Measurements from ENCODE around the gene ITPRIP. TPM values are rescaled to one million over a fixed set of nuclear protein-coding genes. Genes with fewer than 3 reads are reported as not detected.

ITPRIP gene
- polyA plus RNA-seq, 1 of the 3 experiments (the other 2 are of a cell fraction) = 22.1 TPM

- TF ChIP-seq FOSL2 (IDR thresholded peaks at IDR 0.05; ENCODE audit: borderline replicate concordance, low read depth) (no peak), NRF1 (IDR thresholded peaks at IDR 0.05; ENCODE audit: low read depth, low read length) (no peak)
Observed at GRCh38 chr10:104306897-104307296, 31.4 kb downstream of the ITPRIP start (continued).

- no peak for TF ChIP-seq RFX5 (IDR thresholded peaks at IDR 0.05; ENCODE audit: low read length)
- TF ChIP-seq YY1 (IDR thresholded peaks at IDR 0.05; ENCODE audit: low read depth) = no peak
- no peak for TF ChIP-seq NFIC (IDR thresholded peaks at IDR 0.05; ENCODE audit: borderline replicate concordance)
- TF ChIP-seq FOXJ3 (CRISPR knock-in tag; IDR thresholded peaks at IDR 0.05) = no peak
- no peak for TF ChIP-seq EP300 (IDR thresholded peaks at IDR 0.05; ENCODE audit: borderline replicate concordance in 1 of 2, low read depth in 1 of 2, low read length in 1 of 2)
- no peak for TF ChIP-seq RXRA (IDR thresholded peaks at IDR 0.05; ENCODE audit: borderline replicate concordance, low read depth)
- no peak for TF ChIP-seq SMC3 (IDR thresholded peaks at IDR 0.05; ENCODE audit: low read depth, low read length)
- TF ChIP-seq USF2 (IDR thresholded peaks at IDR 0.05; ENCODE audit: borderline replicate concordance, low read depth, low read length) = no peak
- TF ChIP-seq TCF12 (IDR thresholded peaks at IDR 0.05) = no peak
- TF ChIP-seq FOXM1 (IDR thresholded peaks at IDR 0.05; ENCODE audit: low read depth) = no peak
- no peak for TF ChIP-seq EZH2phosphoT487 (IDR thresholded peaks at IDR 0.05; ENCODE audit: borderline replicate concordance, low read depth)
- H3K9me3 ChIP-seq = no peaks in the 10 kb centered on the region
- H3K9me2 ChIP-seq = no peaks in the 10 kb centered on the region
- POLR2A ChIA-PET = no interaction called here
- H4K20me1 ChIP-seq (ENCODE audit: insufficient read depth) = no peaks in the 10 kb centered on the region
- H3K36me3 ChIP-seq (replicated peaks in 1 of 2; ENCODE audit: control insufficient read depth in 1 of 2, insufficient read depth in 2 of 2, low read length in 1 of 2) = no peaks in the 10 kb centered on the region
- no peak overlapping the region for H3K9ac ChIP-seq
- H3K4me1 ChIP-seq (ENCODE audit: control insufficient read depth in 1 of 2, insufficient read depth in 2 of 2, low read depth in 1 of 2, low read length in 1 of 2) = peaks cover 23 to 25% of the 10 kb centered on the region in 2 experiments
- WGBS (ENCODE audit: low lambda C conversion rate) = 88% methylated on average over 8 of the region's 8 CpGs
- no peak for DNase-seq
- H3K27ac ChIP-seq (ENCODE audit: low read depth in 2 of 2, low read length in 1 of 2) = no peak overlapping the region
- H2AFZ ChIP-seq (ENCODE audit: low read depth) = no peak overlapping the region
- no peaks in the 10 kb centered on the region for H3K27me3 ChIP-seq (ENCODE audit: insufficient read depth)
- H3K4me2 ChIP-seq = no peak overlapping the region
- CTCF ChIA-PET = interaction anchor here (1.0 to 10.3 kb wide), 17 partner anchors 11 to 318 kb away, joined by 3 to 152 read pairs (median 6); partner anchors contain the start of genes CFAP58 and ITPRIP
- peaks cover 7% of the 10 kb centered on the region for H3K79me2 ChIP-seq (ENCODE audit: insufficient read depth)
- H3F3A ChIP-seq (replicated peaks; ENCODE audit: insufficient read depth) = peaks cover 21% of the 10 kb centered on the region
- no peak overlapping the region for H3K4me3 ChIP-seq (ENCODE audit: low read depth in 2 of 2, low read length in 1 of 2)
Observed at GRCh38 chr10:104304927-104305326, 33.3 kb downstream of the ITPRIP start.

GRCh38 chr10:104304356-104304745 is 33.9 kb downstream of the ITPRIP start:
- H3K4me3 ChIP-seq (ENCODE audit: low read depth in 2 of 2, low read length in 1 of 2) = no peak overlapping the region
- peaks cover 4% of the 10 kb centered on the region for H3K79me2 ChIP-seq (ENCODE audit: insufficient read depth)
- H3K9me2 ChIP-seq = no peaks in the 10 kb centered on the region
- ChIA-PET CTCF (interaction anchor here (1.1 to 10.3 kb wide), 9 partner anchors 11 to 61 kb away, joined by 4 to 152 read pairs (median 12); partner anchors contain the start of genes CFAP58 and ITPRIP), POLR2A (no interaction called here)
- H3K36me3 ChIP-seq (replicated peaks in 1 of 2; ENCODE audit: control insufficient read depth in 1 of 2, insufficient read depth in 2 of 2, low read length in 1 of 2) = no peaks in the 10 kb centered on the region
- H3F3A ChIP-seq (replicated peaks; ENCODE audit: insufficient read depth) = peaks cover 20% of the 10 kb centered on the region
- no peaks in the 10 kb centered on the region for H4K20me1 ChIP-seq (ENCODE audit: insufficient read depth)
- TF ChIP-seq FOXM1 (IDR thresholded peaks at IDR 0.05; ENCODE audit: low read depth) = no peak
- H2AFZ ChIP-seq (ENCODE audit: low read depth) = no peak overlapping the region
- DNase-seq = no peak
- H3K27ac ChIP-seq (ENCODE audit: low read depth in 2 of 2, low read length in 1 of 2) = no peak overlapping the region
- no peaks in the 10 kb centered on the region for H3K27me3 ChIP-seq (ENCODE audit: insufficient read depth)
- H3K4me1 ChIP-seq (ENCODE audit: control insufficient read depth in 1 of 2, insufficient read depth in 2 of 2, low read depth in 1 of 2, low read length in 1 of 2) = peaks cover 28 to 31% of the 10 kb centered on the region in 2 experiments
- no peak overlapping the region for H3K9ac ChIP-seq
- H3K9me3 ChIP-seq = no peaks in the 10 kb centered on the region
- whole genome bisulfite sequencing (ENCODE audit: low lambda C conversion rate) = 82% methylated on average over 4 of the region's 4 CpGs
- H3K4me2 ChIP-seq = no peak overlapping the region

Data from SK-N-SH (cell line).